Lower leg skin (tissue), 3 donors: ENCODE measurements around the gene C22orf42.

Experiments used
- CTCF ChIP-seq, 3 donors: fragments of 450-650 bp; IDR thresholded peaks; one replicate each; pipeline ENCODE4 v1.5.1; 2016; ENCODE audit warnings: antibody characterized with exemption in 3 of 3, mild to moderate bottlenecking in 3 of 3, moderate library complexity in 2 of 3
- POLR2A ChIP-seq, 2 donors: fragments of 450-650 bp; IDR thresholded peaks; one replicate each; pipeline ENCODE4 v1.6.1; 2016 to 2017; ENCODE audit warnings: antibody characterized with exemption in 2 of 2, mild to moderate bottlenecking in 1 of 2, moderate library complexity in 1 of 2

DNA sequence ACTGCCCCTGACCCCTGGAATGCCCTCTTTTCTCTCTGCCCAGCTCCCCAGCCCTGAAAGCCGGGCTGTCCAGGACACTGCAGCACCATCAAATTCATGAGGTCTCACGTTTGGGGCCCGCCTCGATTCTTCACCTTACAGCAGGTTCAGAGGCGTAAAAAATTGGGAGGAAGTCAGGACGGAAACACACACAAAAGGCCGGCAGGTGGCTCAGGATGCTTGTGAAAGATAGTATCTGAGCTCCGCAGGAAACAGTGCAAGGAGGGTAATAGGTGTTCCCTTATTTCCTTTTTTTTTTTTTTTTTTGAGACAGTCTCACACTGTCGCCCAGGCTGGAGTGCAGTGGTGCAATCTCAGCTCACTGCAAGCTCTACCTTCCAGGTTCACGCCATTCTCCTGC is 41.6 kb upstream of the C22orf42 start:
- TF ChIP-seq CTCF (IDR thresholded peaks at IDR 0.05), result no peak
- no peak for TF ChIP-seq POLR2A (IDR thresholded peaks at IDR 0.05)
